ENCODE results near the gene CYP4A22. TPM values are rescaled to one million over a fixed set of nuclear protein-coding genes. Genes with fewer than 3 reads are reported as not detected.

Gene CYP4A22
- total RNA-seq, 1 donor from 2014 or later, result not detected

DNA sequence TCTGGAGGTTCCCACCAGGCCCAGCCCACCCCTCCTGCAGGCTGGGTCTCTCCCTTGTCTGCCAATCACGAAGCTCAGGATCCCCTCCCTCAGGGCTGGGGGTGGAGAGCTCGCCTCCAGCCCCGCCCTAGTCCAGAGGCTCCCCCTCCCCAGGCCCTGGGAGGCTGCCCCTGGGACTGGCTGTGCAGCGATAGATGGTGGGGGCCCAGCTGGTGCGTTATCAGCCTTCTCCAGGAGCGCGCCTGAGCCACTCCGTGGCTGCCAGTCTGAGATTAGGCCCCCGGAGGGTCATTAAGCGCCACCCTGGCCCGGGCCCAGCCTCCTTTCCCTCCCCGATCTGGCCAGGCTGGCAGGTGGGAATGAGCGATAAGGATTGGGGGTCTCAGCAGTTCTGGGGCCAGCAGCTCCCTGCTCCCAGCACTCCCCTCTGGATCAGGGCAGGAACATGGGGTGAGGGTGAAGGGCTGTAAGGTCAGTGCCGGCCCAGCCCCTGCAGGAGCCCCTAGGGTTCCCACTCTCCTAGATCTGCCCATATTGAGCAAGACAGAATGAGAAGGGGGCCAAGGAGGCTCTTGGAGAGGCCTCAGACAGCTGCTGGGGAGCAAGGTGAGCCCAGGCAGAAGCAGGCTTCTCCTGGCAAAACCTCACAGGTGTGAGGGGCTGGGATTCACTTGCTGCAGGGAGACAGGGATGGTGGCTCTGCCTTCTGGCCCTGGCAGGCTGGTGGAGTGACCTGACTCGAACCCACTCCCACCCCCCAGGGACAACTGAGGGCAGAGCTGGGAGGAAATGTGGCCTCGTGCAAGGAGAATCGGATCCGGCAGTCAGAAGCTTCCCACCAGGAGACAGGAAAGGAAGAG lies 44.1 kb downstream of the CYP4A22 start:
- Histone ChIP-seq H3K4me3 (ENCODE audit: low read depth, low read length) (no peak overlapping the region), H3K36me3 (ENCODE audit: control insufficient read depth, insufficient read depth, low read length) (no peaks in the 10 kb centered on the region)
- TF ChIP-seq, protein P1, sequence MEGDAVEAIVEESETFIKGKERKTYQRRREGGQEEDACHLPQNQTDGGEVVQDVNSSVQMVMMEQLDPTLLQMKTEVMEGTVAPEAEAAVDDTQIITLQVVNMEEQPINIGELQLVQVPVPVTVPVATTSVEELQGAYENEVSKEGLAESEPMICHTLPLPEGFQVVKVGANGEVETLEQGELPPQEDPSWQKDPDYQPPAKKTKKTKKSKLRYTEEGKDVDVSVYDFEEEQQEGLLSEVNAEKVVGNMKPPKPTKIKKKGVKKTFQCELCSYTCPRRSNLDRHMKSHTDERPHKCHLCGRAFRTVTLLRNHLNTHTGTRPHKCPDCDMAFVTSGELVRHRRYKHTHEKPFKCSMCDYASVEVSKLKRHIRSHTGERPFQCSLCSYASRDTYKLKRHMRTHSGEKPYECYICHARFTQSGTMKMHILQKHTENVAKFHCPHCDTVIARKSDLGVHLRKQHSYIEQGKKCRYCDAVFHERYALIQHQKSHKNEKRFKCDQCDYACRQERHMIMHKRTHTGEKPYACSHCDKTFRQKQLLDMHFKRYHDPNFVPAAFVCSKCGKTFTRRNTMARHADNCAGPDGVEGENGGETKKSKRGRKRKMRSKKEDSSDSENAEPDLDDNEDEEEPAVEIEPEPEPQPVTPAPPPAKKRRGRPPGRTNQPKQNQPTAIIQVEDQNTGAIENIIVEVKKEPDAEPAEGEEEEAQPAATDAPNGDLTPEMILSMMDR (IDR thresholded peaks at IDR 0.05; ENCODE audit: insufficient read depth, low read length, poor library complexity, severe bottlenecking), result no peak

DNA sequence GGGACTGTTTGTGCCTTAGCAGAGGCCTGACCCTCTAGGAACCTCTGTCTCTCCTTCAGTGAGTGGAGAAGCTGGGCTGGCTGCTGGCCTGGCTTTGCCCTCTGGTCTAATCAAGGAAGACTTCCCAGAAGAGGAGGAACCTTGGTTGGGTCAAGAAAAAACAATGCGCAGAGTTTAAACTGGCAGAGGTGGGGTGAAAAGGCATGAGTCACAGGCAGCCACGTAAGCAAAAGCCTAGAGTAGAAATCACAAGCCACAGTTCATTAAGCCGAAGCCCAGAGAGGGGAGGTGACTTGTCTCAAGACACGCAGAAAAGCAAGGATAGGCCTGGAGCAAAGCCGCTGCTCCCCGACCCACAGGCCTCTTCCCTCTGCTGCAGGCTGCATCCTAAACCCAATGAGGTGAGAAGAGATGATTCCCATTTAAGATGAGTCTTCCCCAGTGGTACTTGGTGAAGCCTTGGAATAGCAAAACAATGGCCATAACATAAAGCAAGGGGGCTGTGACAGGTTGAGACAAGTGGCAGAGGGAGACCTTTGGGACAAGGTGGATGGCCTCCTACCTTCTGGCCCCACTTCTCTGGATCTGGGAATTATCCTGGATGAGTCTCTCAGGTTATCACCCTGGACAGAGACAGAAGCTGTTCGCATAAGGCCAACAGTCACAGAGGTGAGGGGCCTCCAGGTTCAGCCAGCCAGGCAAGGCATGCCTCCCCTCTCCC lies 44.9 kb downstream of the CYP4A22 start:
- no peak overlapping the region for H3K4me3 ChIP-seq (ENCODE audit: low read depth, low read length)
- no peaks in the 10 kb centered on the region for H3K27me3 ChIP-seq (ENCODE audit: control insufficient read depth, insufficient read depth, low read length)
- no peaks in the 10 kb centered on the region for H3K36me3 ChIP-seq (ENCODE audit: control insufficient read depth, insufficient read depth, low read length)
- peak; percentile 89 for DNase-seq (ENCODE audit: low read depth)
- TF ChIP-seq, protein P1 (IDR thresholded peaks at IDR 0.05; ENCODE audit: insufficient read depth, low read length, poor library complexity, severe bottlenecking), result no peak

More for the DNA sequence above, 44.1 kb downstream of the CYP4A22 start:
- no peaks in the 10 kb centered on the region for H3K27me3 ChIP-seq (ENCODE audit: control insufficient read depth, insufficient read depth, low read length)
- DNase-seq (ENCODE audit: low read depth), result no peak

DNA sequence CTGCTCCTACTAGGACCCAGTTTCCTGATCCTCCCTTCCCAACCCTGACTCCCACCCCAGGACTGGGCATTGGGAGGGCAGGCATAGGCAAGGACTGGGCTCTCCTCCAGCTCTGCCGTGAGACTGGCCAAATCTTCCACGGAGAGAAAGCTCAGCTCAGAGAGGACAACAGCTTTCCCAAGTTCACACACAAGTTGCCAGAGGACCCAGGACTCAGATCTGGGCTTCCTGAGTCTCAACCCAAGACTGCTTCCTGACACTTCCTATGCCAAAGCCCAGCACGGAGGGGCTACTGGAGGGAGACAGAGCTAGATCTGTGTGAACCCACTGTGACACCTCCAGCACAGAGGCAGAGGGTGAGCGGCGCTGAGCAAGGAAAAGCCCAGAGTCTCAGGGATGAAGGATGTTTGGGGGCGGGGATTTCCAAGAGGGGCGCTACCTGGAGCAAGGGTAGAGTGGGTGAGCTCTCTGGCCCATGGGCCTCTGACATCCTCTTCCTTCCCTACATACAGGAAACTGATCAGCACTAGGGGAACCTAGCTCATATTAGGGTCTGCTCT lies 45.5 kb downstream of the CYP4A22 start:
- no peaks in the 10 kb centered on the region for H3K36me3 ChIP-seq (ENCODE audit: control insufficient read depth, insufficient read depth, low read length)
- no peaks in the 10 kb centered on the region for H3K27me3 ChIP-seq (ENCODE audit: control insufficient read depth, insufficient read depth, low read length)
- TF ChIP-seq, protein P1 (IDR thresholded peaks at IDR 0.05; ENCODE audit: insufficient read depth, low read length, poor library complexity, severe bottlenecking), result no peak
- no peak overlapping the region for H3K4me3 ChIP-seq (ENCODE audit: low read depth, low read length)
- DNase-seq (ENCODE audit: low read depth), result no peak

DNA sequence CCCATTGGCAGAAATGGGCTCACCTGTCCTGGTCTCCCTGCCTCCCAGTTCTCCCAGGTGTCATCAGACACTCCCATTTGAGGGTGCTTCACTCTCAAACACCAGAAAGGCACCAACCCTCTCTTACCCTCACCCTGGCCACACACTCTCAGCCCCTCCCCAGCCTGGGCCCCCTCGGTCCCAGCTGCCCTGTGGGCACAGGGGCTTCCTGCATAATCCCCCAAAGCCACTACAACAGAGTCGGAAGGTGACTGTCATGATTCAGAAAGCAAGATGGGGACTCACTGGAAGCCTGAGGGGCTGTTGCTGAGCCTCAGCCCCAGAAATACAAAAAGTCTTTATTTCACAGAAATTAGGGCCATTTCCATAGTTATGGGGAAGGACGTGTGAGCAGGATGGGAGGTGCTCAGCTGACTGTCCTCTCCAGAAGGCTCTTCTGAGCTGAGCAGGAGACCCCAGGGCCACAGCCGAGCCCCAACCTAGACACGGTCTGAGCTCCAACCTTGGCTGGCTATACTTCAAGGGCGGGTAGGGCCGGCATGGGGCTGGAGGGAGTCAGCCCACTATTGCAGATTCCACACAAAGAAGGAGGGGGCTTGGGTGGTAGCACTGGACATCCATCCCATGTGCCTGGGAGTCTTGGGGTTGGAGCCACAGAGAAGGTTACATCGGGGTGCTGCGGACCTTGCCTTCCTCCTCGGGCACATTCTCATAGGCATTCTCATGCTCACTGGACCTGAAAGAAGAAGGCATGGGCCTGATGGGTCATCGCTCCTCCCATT lies 46.3 kb downstream of the CYP4A22 start:
- TF ChIP-seq, protein P1 (IDR thresholded peaks at IDR 0.05; ENCODE audit: insufficient read depth, low read length, poor library complexity, severe bottlenecking), result no peak
- Histone ChIP-seq H3K36me3 (ENCODE audit: control insufficient read depth, insufficient read depth, low read length) (no peaks in the 10 kb centered on the region), H3K4me3 (ENCODE audit: low read depth, low read length) (no peak overlapping the region), H3K27me3 (ENCODE audit: control insufficient read depth, insufficient read depth, low read length) (no peaks in the 10 kb centered on the region)
- DNase-seq (ENCODE audit: low read depth), result no peak

DNA sequence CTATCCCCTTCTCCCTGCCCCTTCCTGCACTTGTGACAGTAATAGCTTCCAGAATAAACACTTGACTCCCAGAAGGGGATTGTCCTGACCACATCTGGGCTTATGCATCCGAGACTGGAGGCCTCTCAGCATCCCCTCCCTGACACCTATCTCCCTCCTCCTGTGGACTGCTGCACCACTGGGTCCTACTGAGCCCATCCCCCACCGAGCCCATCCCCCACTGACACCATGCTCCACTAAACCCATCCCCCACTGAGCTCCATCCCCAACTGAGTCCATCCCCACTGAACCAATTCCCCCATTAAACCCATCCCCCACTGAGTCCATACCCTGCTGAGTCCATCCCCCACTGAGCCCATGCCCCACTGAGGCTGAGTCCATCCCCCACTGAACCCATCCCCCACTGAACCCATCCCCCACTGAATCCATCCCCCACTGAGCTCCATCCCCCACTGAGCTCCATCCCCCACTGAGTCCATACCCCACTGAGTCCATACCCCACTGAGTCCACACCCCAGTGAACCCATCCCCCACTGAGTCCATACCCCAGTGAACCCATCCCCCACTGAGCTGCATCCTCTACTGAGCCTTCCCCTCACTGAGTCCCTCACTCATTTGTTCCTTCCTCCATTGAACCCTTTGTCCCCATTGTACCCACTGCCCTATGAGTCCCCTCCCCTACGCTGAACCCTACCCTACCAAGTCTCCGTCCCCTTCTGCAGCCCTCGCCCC lies 47.0 kb downstream of the CYP4A22 start:
- no peaks in the 10 kb centered on the region for H3K27me3 ChIP-seq (ENCODE audit: control insufficient read depth, insufficient read depth, low read length)
- DNase-seq (ENCODE audit: low read depth), result peak; percentile 65
- no peak overlapping the region for H3K4me3 ChIP-seq (ENCODE audit: low read depth, low read length)
- TF ChIP-seq, protein P1 (IDR thresholded peaks at IDR 0.05; ENCODE audit: insufficient read depth, low read length, poor library complexity, severe bottlenecking), result no peak
- no peaks in the 10 kb centered on the region for H3K36me3 ChIP-seq (ENCODE audit: control insufficient read depth, insufficient read depth, low read length)
